ENCODE results near the gene NT5M.

- TF ChIP-seq CTCF (IDR thresholded peaks at IDR 0.05) = no peak
- TF ChIP-seq EZH2phosphoT487 (IDR thresholded peaks at IDR 0.05) = no peak
- TF ChIP-seq EZH2 (IDR thresholded peaks at IDR 0.05) = no peak
Observed at GRCh38 chr17:17325228-17325627, 22.1 kb downstream of the NT5M start.
